Measurements from ENCODE around the gene OR10Z1. TPM values are rescaled to one million over a fixed set of nuclear protein-coding genes. Genes with fewer than 3 reads are reported as not detected.

Gene OR10Z1
- total and polyA plus RNA-seq, 2 donors (not counting 1 experiment from before 2014, with no cell fraction given): not detected

GRCh38 chr1:158638904-158639303, 33.8 kb downstream of the OR10Z1 start:
- TF ChIP-seq, protein P1, sequence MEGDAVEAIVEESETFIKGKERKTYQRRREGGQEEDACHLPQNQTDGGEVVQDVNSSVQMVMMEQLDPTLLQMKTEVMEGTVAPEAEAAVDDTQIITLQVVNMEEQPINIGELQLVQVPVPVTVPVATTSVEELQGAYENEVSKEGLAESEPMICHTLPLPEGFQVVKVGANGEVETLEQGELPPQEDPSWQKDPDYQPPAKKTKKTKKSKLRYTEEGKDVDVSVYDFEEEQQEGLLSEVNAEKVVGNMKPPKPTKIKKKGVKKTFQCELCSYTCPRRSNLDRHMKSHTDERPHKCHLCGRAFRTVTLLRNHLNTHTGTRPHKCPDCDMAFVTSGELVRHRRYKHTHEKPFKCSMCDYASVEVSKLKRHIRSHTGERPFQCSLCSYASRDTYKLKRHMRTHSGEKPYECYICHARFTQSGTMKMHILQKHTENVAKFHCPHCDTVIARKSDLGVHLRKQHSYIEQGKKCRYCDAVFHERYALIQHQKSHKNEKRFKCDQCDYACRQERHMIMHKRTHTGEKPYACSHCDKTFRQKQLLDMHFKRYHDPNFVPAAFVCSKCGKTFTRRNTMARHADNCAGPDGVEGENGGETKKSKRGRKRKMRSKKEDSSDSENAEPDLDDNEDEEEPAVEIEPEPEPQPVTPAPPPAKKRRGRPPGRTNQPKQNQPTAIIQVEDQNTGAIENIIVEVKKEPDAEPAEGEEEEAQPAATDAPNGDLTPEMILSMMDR (conservative IDR thresholded peaks at IDR 0.05 in 1 of 2, IDR thresholded peaks at IDR 0.05 in 1 of 2; ENCODE audit: low read depth in 1 of 2, low read length in 2 of 2): no peak
- TF ChIP-seq EZH2 (IDR thresholded peaks at IDR 0.05; ENCODE audit: low read length, missing control alignments): no peak
- no peaks in the 10 kb centered on the region for H3K36me3 ChIP-seq (ENCODE audit: control insufficient read depth, insufficient read depth, low read length)

GRCh38 chr1:158644449-158644848, 39.4 kb downstream of the OR10Z1 start:
- TF ChIP-seq EZH2 (IDR thresholded peaks at IDR 0.05; ENCODE audit: low read length, missing control alignments): no peak
- TF ChIP-seq, protein P1 (conservative IDR thresholded peaks at IDR 0.05 in 1 of 2, IDR thresholded peaks at IDR 0.05 in 1 of 2; ENCODE audit: low read depth in 1 of 2, low read length in 2 of 2): no peak
- Histone ChIP-seq H3K4me1 (ENCODE audit: control insufficient read depth, extremely low read depth, insufficient read depth, low read length) (no peaks in the 10 kb centered on the region), H3K79me2 (ENCODE audit: control insufficient read depth, insufficient read depth, low read length) (no peaks in the 10 kb centered on the region), H3K9me3 (ENCODE audit: control insufficient read depth, insufficient read depth, low read depth, low read length) (no peaks in the 10 kb centered on the region), H3K9ac (ENCODE audit: insufficient read depth, low read length) (no peak overlapping the region), H3K4me2 (ENCODE audit: extremely low read depth, insufficient read depth, low read length) (no peak overlapping the region), H3K4me3 (replicated peaks in 1 of 4; ENCODE audit: control extremely low read depth in 1 of 4, insufficient read depth in 1 of 4, low read depth in 3 of 4, low read length in 4 of 4) (no peak overlapping the region), H4K20me1 (ENCODE audit: control insufficient read depth, extremely low read depth, insufficient read depth, low read length) (no peaks in the 10 kb centered on the region), H2AFZ (ENCODE audit: low read length) (no peak overlapping the region), H3K27me3 (ENCODE audit: control insufficient read depth, insufficient read depth, low read length) (no peaks in the 10 kb centered on the region), H3K36me3 (ENCODE audit: control insufficient read depth, insufficient read depth, low read length) (no peaks in the 10 kb centered on the region), H3K27ac (ENCODE audit: insufficient read depth, low read length) (no peak overlapping the region)
- no peak for DNase-seq (ENCODE audit: low read depth in 2 of 2)

More at GRCh38 chr1:158638904-158639303, 33.8 kb downstream of the OR10Z1 start:
- Histone ChIP-seq H3K4me1 (ENCODE audit: control insufficient read depth, extremely low read depth, insufficient read depth, low read length) (no peaks in the 10 kb centered on the region), H3K27ac (ENCODE audit: insufficient read depth, low read length) (no peak overlapping the region), H3K9me3 (ENCODE audit: control insufficient read depth, insufficient read depth, low read depth, low read length) (no peaks in the 10 kb centered on the region), H3K27me3 (ENCODE audit: control insufficient read depth, insufficient read depth, low read length) (no peaks in the 10 kb centered on the region), H2AFZ (ENCODE audit: low read length) (no peak overlapping the region), H3K4me2 (ENCODE audit: extremely low read depth, insufficient read depth, low read length) (no peak overlapping the region), H3K79me2 (ENCODE audit: control insufficient read depth, insufficient read depth, low read length) (no peaks in the 10 kb centered on the region), H3K4me3 (replicated peaks in 1 of 4; ENCODE audit: control extremely low read depth in 1 of 4, insufficient read depth in 1 of 4, low read depth in 3 of 4, low read length in 4 of 4) (no peak overlapping the region), H3K9ac (ENCODE audit: insufficient read depth, low read length) (no peak overlapping the region), H4K20me1 (ENCODE audit: control insufficient read depth, extremely low read depth, insufficient read depth, low read length) (no peaks in the 10 kb centered on the region)
- no peak for DNase-seq (ENCODE audit: low read depth in 2 of 2)

- H4K20me1 ChIP-seq (ENCODE audit: control insufficient read depth, extremely low read depth, insufficient read depth, low read length): no peaks in the 10 kb centered on the region
- H3K27ac ChIP-seq (ENCODE audit: insufficient read depth, low read length): no peak overlapping the region
- DNase-seq (ENCODE audit: low read depth in 2 of 2): no peak
- H3K9me3 ChIP-seq (ENCODE audit: control insufficient read depth, insufficient read depth, low read depth, low read length): no peaks in the 10 kb centered on the region
- no peak overlapping the region for H3K4me3 ChIP-seq (replicated peaks in 1 of 4; ENCODE audit: control extremely low read depth in 1 of 4, insufficient read depth in 1 of 4, low read depth in 3 of 4, low read length in 4 of 4)
- H3K4me2 ChIP-seq (ENCODE audit: extremely low read depth, insufficient read depth, low read length): no peak overlapping the region
- no peak overlapping the region for H2AFZ ChIP-seq (ENCODE audit: low read length)
- no peaks in the 10 kb centered on the region for H3K4me1 ChIP-seq (ENCODE audit: control insufficient read depth, extremely low read depth, insufficient read depth, low read length)
- TF ChIP-seq, protein P1 (conservative IDR thresholded peaks at IDR 0.05 in 1 of 2, IDR thresholded peaks at IDR 0.05 in 1 of 2; ENCODE audit: low read depth in 1 of 2, low read length in 2 of 2): no peak
- H3K36me3 ChIP-seq (ENCODE audit: control insufficient read depth, insufficient read depth, low read length): no peaks in the 10 kb centered on the region
- no peaks in the 10 kb centered on the region for H3K27me3 ChIP-seq (ENCODE audit: control insufficient read depth, insufficient read depth, low read length)
- no peaks in the 10 kb centered on the region for H3K79me2 ChIP-seq (ENCODE audit: control insufficient read depth, insufficient read depth, low read length)
- H3K9ac ChIP-seq (ENCODE audit: insufficient read depth, low read length): no peak overlapping the region
Measured at GRCh38 chr1:158646465-158646864, 41.4 kb downstream of the OR10Z1 start.

Measured in fibroblast of lung (primary cell).